K562 (cell line): ENCODE data around the gene MVP.

Experiments used
- CBFB ChIP-seq: sonication (generic); formaldehyde crosslinking; IDR thresholded peaks from 2 replicates; pipeline ENCODE4 v1.4.0; 2020; ENCODE audit warnings: mild to moderate bottlenecking, missing genetic modification reagents
- CHCHD3 ChIP-seq: fragments of 250-450 bp; sonication (Bioruptor Pico); IDR thresholded peaks from 2 replicates; pipeline ENCODE4 v2.1.2; 2022; ENCODE audit warnings: mild to moderate bottlenecking
- CTCF ChIP-seq, 3 experiments: IDR thresholded peaks in 2 of 3; conservative IDR thresholded peaks in 1 of 3; 2 replicates each; pipeline ENCODE4 v1.5.1; 2011 to 2012; ENCODE audit warnings: low read length in 3 of 3, mild to moderate bottlenecking in 3 of 3, control low read depth in 2 of 3, improper control_type of control experiment in 1 of 3, inconsistent platforms in 1 of 3, low read depth in 1 of 3, mixed read lengths in 1 of 3, moderate library complexity in 1 of 3; ENCODE audit not compliant: insufficient read depth in 2 of 3
- ETV5 ChIP-seq: sonication (generic); formaldehyde crosslinking; IDR thresholded peaks from 2 replicates; pipeline ENCODE4 v1.4.0; 2020; ENCODE audit warnings: low read depth, mild to moderate bottlenecking, missing genetic modification reagents
- FOXK1 ChIP-seq: sonication (generic); formaldehyde crosslinking; IDR thresholded peaks from 2 replicates; pipeline ENCODE4 v1.8.0; 2022; ENCODE audit warnings: missing genetic modification reagents, mild to moderate bottlenecking, borderline replicate concordance
- ILK ChIP-seq: fragments of 450-650 bp; IDR thresholded peaks from 2 replicates; pipeline ENCODE4 v1.6.1; 2016; ENCODE audit warnings: missing genetic modification characterization, low read depth, mild to moderate bottlenecking, missing compliant biosample characterization, moderate library complexity, borderline replicate concordance
- TF ChIP-seq, protein P1 (sequence below): sonication (generic); formaldehyde crosslinking; IDR thresholded peaks from 2 replicates; pipeline ENCODE4 v1.8.0; 2022; ENCODE audit warnings: mild to moderate bottlenecking, missing genetic modification reagents

GRCh38 chr16:29806641-29807425 is 13.4 kb upstream of the MVP start:
- no peak for TF ChIP-seq ILK (tag)
- no peak for TF ChIP-seq CTCF (IDR thresholded peaks at IDR 0.05 in 2 of 3, conservative IDR thresholded peaks at IDR 0.05 in 1 of 3; ENCODE audit: insufficient read depth in 2 of 3, low read depth in 1 of 3, low read length in 3 of 3)
- no peak for TF ChIP-seq ETV5 (CRISPR knock-in tag)
- TF ChIP-seq, protein P1, sequence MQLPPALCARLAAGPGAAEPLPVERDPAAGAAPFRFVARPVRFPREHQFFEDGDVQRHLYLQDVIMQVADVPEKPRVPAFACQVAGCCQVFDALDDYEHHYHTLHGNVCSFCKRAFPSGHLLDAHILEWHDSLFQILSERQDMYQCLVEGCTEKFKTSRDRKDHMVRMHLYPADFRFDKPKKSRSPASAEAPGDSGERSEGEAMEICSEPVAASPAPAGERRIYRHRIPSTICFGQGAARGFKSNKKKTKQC (CRISPR knock-in tag): peak; percentile 52; the same call in 1 of the 2 replicates
- no peak for TF ChIP-seq CBFB (CRISPR knock-in tag)
- TF ChIP-seq FOXK1 (CRISPR knock-in tag): no peak
- TF ChIP-seq CHCHD3 (CRISPR knock-in tag): no peak
